ENCODE measurements around the gene DLAT. TPM values are rescaled to one million over a fixed set of nuclear protein-coding genes. Genes with fewer than 3 reads are reported as not detected.

The DLAT gene
- 48.2 and 55.7 TPM in 2 replicates for total RNA-seq (ENCODE audit: low replicate concordance)

DNA sequence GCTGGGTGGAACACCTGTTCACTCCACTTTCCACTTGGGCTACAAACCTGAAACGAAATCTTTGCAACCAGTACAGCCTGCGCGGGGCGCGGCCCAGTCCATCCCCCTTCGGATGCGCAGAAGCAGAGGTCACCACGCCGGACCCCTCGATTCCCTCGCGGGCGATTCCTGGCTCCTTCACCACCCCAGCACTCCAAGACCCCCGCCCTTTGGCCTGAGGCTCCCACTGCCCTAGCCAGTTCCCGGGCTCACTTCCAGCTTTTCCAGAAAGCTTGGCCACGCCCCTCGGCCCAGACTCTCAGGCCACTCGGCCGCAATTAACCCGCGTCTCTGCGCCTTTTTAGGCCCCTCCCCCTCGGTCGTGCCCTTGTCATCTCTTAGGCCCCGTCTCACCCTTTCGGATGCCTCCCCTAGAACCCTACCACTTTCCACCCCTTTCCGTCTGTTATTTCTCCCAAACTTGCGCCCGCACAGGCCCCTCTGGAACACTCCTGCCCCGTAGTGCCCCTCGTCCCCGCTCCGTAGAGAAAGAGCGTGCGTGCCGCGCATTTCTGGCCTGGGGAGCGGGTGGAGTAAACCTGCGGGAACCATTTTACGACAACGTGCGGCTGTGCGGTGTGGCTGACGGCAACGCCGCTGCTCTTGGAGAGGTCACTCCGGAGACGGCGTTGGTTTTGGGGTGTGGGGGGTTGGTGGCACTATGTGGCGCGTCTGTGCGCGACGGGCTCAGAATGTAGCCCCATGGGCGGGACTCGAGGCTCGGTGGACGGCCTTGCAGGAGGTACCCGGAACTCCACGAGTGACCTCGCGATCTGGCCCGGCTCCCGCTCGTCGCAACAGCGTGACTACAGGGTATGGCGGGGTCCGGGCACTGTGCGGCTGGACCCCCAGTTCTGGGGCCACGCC lies at the start of gene DLAT:
DLAT (plus strand) TSS at position 636 of the 906 bp plus-strand sequence; CDS start at position 701, 65 bp downstream.
- Histone ChIP-seq H3K9me3 (ENCODE audit: low read depth) (no peaks in the 10 kb centered on the region), H4K20me1 (ENCODE audit: low read depth) (no peaks in the 10 kb centered on the region), H3K4me1 (peaks cover 7% of the 10 kb centered on the region), H3K36me3 (peaks cover 18% of the 10 kb centered on the region), H3K27ac (peak within 1 kb of the TSS; percentile 79), H3K4me3 (peak within 1 kb of the TSS; percentile 66), H2AFZ (replicated peaks) (peak within 1 kb of the TSS; percentile 94), H3K27me3 (no peaks in the 10 kb centered on the region), H3K4me2 (peak within 1 kb of the TSS; percentile 100), H3K9ac (peak within 1 kb of the TSS; percentile 63), H3F3A (ENCODE audit: low read depth) (peaks cover 6% of the 10 kb centered on the region), H3K79me2 (ENCODE audit: low read depth) (peaks cover 38% of the 10 kb centered on the region)
- Mint-ChIP-seq H3K27ac (peak within 1 kb of the TSS; percentile 100), H3K27me3 (ENCODE audit: insufficient read depth, low read depth) (peaks cover 3% of the 10 kb centered on the region), H3K4me3 (peak within 1 kb of the TSS; percentile 99), H3K9me3 (no peaks in the 10 kb centered on the region), H3K4me1 (peaks cover 26% of the 10 kb centered on the region), H3K36me3 (peaks cover 23% of the 10 kb centered on the region)
- TF ChIP-seq, protein P1, sequence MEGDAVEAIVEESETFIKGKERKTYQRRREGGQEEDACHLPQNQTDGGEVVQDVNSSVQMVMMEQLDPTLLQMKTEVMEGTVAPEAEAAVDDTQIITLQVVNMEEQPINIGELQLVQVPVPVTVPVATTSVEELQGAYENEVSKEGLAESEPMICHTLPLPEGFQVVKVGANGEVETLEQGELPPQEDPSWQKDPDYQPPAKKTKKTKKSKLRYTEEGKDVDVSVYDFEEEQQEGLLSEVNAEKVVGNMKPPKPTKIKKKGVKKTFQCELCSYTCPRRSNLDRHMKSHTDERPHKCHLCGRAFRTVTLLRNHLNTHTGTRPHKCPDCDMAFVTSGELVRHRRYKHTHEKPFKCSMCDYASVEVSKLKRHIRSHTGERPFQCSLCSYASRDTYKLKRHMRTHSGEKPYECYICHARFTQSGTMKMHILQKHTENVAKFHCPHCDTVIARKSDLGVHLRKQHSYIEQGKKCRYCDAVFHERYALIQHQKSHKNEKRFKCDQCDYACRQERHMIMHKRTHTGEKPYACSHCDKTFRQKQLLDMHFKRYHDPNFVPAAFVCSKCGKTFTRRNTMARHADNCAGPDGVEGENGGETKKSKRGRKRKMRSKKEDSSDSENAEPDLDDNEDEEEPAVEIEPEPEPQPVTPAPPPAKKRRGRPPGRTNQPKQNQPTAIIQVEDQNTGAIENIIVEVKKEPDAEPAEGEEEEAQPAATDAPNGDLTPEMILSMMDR (IDR thresholded peaks at IDR 0.05) = no peak
- TF ChIP-seq EZH2phosphoT487 (IDR thresholded peaks at IDR 0.05) (no peak), EZH2 (IDR thresholded peaks at IDR 0.05) (no peak)
- peak; percentile 99 for DNase-seq (ENCODE audit: low spot score)

DNA sequence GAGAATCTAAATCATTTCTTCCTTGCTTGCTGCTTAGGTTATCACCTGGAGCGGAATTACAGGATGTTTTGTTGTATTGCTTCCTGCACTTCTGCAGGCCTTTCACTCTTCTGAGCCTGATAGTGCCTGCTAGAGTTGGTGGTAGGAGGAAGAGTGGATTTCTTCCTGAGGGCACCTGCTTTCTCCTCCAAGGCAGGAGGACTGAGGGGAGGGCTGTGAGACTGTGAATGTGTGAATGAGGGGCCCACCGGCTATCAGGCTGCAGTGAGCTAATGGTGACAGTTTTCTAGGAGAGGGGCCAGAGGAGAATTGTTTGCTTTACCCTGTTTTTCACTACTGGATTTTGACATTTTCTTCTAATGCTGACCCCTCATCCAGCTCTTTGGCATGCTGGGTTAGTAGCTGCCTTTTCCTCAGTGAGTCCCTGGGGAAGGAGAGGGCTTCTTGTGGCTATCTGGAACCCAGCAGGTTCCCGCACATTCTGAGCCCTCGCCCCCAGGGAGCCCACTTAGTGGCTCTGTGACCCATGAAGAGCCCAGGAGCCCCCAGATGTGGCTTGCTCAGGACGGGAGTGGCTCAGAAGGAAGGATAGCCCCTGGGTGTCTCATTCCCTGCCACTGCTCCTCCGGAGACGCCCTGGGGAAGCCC lies 49.0 kb upstream of the DLAT start:
- Mint-ChIP-seq H3K27ac (peak overlapping the region; percentile 47), H3K4me1 (peaks cover 44% of the 10 kb centered on the region), H3K36me3 (peaks cover 11% of the 10 kb centered on the region), H3K27me3 (ENCODE audit: insufficient read depth, low read depth) (peaks cover 2% of the 10 kb centered on the region), H3K4me3 (peak overlapping the region; percentile 83), H3K9me3 (no peaks in the 10 kb centered on the region)
- no peaks in the 10 kb centered on the region for H3K79me2 ChIP-seq (ENCODE audit: low read depth)
- H3K4me3 ChIP-seq = peak overlapping the region; percentile 85
- H4K20me1 ChIP-seq (ENCODE audit: low read depth) = no peaks in the 10 kb centered on the region
- H3K4me1 ChIP-seq = peaks cover 26% of the 10 kb centered on the region
- peaks cover 35% of the 10 kb centered on the region for H3F3A ChIP-seq (ENCODE audit: low read depth)
- H2AFZ ChIP-seq (replicated peaks) = peak overlapping the region; percentile 89
- no peak for DNase-seq (ENCODE audit: low spot score)
- H3K9ac ChIP-seq = no peak overlapping the region
- peak overlapping the region; percentile 100 for H3K4me2 ChIP-seq
- no peak for TF ChIP-seq EZH2phosphoT487 (IDR thresholded peaks at IDR 0.05)
- TF ChIP-seq, protein P1 (IDR thresholded peaks at IDR 0.05) = no peak
- TF ChIP-seq EZH2 (IDR thresholded peaks at IDR 0.05) = peak; percentile 1
- no peak overlapping the region for H3K27ac ChIP-seq
- no peaks in the 10 kb centered on the region for H3K36me3 ChIP-seq
- no peaks in the 10 kb centered on the region for H3K9me3 ChIP-seq (ENCODE audit: low read depth)
- H3K27me3 ChIP-seq = no peaks in the 10 kb centered on the region

DNA sequence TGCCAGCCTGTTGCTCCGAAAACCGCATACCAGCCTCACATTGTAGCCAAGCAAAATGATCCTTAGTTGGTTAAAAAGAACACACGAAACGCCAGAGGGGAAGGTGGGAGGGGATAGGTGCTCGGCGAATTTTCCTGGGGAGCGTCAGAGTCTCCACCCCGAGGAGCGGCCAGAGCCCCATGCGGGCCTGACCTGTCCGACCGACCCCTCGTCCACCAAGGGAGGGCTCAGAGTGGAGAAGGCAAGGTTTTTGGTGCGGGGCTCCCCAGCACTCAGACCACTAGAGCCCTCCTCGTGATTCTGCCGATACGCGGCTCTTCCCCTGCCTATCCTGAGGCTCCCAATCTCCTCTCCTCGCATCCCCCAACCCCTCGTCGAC lies 48.5 kb upstream of the DLAT start:
- H3F3A ChIP-seq (ENCODE audit: low read depth) = peaks cover 40% of the 10 kb centered on the region
- Mint-ChIP-seq H3K27me3 (ENCODE audit: insufficient read depth, low read depth) (peaks cover 2% of the 10 kb centered on the region), H3K36me3 (peaks cover 10% of the 10 kb centered on the region), H3K4me1 (peaks cover 49% of the 10 kb centered on the region), H3K9me3 (no peaks in the 10 kb centered on the region), H3K27ac (peak overlapping the region; percentile 20), H3K4me3 (peak overlapping the region; percentile 83)
- no peaks in the 10 kb centered on the region for H3K36me3 ChIP-seq
- H2AFZ ChIP-seq (replicated peaks) = peak overlapping the region; percentile 89
- H3K4me2 ChIP-seq = peak overlapping the region; percentile 100
- H3K4me3 ChIP-seq = peak overlapping the region; percentile 85
- no peaks in the 10 kb centered on the region for H3K79me2 ChIP-seq (ENCODE audit: low read depth)
- no peaks in the 10 kb centered on the region for H3K9me3 ChIP-seq (ENCODE audit: low read depth)
- DNase-seq (ENCODE audit: low spot score) = no peak
- H3K4me1 ChIP-seq = peaks cover 30% of the 10 kb centered on the region
- no peak overlapping the region for H3K27ac ChIP-seq
- H4K20me1 ChIP-seq (ENCODE audit: low read depth) = no peaks in the 10 kb centered on the region
- peak overlapping the region; percentile 48 for H3K9ac ChIP-seq
- TF ChIP-seq EZH2phosphoT487 (IDR thresholded peaks at IDR 0.05) (no peak), EZH2 (IDR thresholded peaks at IDR 0.05) (no peak)
- TF ChIP-seq, protein P1 (IDR thresholded peaks at IDR 0.05) = no peak
- no peaks in the 10 kb centered on the region for H3K27me3 ChIP-seq
